GM21786 (cell line): Measurements from ENCODE around the gene EYA3.

Source experiments
- ATAC-seq: cut with Tn5 transposase; IDR thresholded peaks from one replicate; pipeline ENCODE4 v1.9.1; 2021; ENCODE audit not compliant: unreplicated experiment

EYA3 gene

GRCh38 chr1:27941671-27942540 lies 146.5 kb downstream of the EYA3 start:
- ATAC-seq = no peak

GRCh38 chr1:27940870-27941560 lies 147.4 kb downstream of the EYA3 start:
- ATAC-seq = no peak

DNA sequence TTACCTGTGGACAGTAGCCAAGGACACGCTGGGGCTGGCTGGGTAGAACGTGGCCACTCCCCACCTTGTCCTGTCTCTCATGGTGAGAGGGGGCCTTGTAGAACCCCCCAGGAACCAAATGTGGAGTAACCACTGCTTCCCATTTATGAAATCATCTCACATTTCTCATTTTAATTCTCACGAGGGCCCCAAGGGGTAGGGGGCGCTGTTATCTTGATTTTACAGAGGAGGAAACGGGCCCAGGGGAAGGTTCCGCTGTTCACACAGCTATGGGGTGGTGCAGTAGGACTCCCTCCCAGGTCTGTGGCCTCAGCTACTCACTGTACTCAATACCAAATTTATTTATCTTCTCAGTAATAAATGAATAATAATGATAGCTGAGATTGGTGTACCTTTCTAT lies 148.1 kb downstream of the EYA3 start:
- ATAC-seq = no peak

- no peak for ATAC-seq
Observed at GRCh38 chr1:27938488-27938887, 149.9 kb downstream of the EYA3 start.

GRCh38 chr1:27937524-27937836 lies 150.9 kb downstream of the EYA3 start:
- ATAC-seq = no peak

DNA sequence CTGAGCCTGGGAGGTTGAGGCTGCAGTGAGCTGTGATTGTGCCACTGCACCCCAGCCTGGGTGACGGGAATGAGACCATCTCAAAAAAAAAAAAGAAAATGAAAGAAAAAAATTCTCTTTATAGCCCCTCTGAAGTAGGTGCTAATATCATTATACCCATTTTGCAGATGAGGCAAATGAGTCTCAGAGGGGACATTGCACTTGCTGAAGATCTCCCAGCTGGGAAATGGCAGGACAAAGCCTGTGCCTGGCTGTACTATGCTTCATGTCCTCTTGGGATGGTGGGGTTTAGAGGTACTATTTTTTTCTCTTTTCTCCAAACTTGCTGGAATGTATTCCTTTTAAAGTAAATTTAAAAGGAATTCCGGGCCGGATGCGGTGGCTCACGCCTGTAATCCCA lies 152.0 kb downstream of the EYA3 start:
- ATAC-seq = no peak

- ATAC-seq = no peak
Observed at GRCh38 chr1:27935721-27936120, 152.7 kb downstream of the EYA3 start.

DNA sequence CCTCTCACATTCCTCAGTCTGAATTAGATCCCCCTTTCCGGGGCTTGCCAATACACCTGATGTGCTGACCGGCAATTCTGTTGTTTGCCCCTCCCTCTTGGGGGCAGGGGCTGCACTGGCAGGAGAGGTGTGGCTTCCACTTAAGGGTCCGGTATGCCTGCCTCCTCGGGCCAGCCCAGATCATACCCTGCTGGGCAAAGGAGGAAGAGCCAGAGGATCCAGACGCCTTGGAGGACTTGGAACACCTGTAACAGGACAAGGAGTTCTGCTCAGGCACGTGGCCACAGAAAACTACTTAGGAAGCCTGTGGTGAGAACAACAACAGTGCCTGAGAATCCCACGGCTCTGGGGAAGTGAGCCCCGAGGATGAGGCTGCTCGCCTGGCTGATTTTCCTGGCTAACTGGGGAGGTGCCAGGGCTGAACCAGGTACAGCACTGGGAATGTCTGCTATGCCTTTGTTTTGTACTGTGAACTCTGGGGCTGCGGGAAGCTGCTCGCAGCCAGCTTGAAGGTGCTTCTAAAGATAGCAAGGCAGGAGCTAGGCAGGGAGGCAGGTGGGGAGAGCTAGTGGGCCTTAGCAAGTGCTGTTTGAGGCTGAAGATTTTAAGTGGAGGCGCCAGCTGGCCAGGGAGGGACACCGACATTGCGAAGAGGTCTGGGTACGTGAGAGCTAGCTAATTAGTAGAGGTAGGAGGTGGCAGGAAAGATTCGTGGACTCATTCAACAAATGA lies 153.4 kb downstream of the EYA3 start, which contains the start of gene SMPDL3B:
TSS of gene SMPDL3B (plus strand) at position 183 of the 732 bp plus-strand sequence. CDS start at position 367, 184 bp downstream.
- no peak for ATAC-seq

GRCh38 chr1:27931759-27932158 lies 156.7 kb downstream of the EYA3 start:
- ATAC-seq = no peak

DNA sequence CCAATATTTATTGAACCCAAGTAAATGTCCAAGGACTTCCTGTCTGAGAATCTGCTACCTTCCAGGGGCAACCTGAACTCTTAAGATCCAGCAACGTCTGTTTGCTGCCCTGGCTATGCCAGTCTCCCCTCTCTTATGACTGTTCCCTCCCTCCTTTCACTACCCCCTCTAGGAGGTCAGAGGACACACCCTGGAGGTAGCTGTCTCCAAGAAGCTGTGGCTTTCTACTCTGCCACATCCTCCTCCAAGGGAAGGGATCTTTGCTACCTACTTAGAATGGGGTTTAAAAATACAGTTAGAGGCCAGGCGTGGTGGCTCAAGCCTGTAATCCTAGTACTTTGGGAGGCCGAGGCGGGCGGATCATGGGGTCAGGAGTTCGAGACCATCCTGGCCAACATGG lies 157.2 kb downstream of the EYA3 start:
- no peak for ATAC-seq

DNA sequence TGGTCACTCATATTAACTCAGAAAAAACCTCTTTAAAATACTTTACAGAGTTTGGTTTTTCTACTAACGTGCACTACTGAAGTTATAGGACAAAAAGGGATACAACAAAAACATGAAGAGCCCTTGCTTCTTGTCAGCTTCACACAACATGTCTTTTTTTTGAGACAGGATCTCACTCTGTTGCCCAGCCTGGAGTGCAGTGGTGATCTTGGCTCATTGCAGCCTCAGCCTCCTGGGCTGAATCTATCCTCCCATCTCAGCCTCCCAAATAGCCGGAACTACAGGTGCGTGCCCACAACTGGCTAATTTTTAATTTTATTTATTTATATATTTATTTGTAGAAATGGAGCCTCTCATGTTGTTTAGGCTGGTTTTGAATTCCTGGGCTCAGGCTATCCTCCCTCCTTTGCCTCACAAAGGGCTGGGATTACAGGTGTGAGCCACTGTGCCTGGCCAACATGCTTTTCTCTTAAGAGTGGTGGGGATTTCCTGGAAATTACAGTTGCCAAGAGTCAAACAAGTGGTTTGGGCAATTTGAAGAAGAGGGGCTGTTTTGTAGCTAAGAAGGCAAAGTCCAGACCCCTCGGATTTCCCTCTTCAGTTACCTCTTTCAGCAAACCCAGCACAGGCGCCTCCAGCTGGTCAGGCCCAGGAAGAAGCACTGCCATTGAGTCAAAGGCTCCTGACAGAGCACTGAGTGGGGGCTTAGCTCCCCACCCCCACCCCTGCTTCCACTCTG lies 160.0 kb downstream of the EYA3 start:
- ATAC-seq = no peak

- ATAC-seq = no peak
Observed at GRCh38 chr1:27922272-27922671, 166.1 kb downstream of the EYA3 start.
